Stimulated activated CD8-positive, alpha-beta memory T cell treated with anti-CD3 and anti-CD28 coated beads, Interleukin-15, amount 100 ng/mL, for 48 hours (primary cell): ENCODE results near the gene SPTBN2.
A peak's percentile ranks its signal among the peaks of the same experiment; 100 is the strongest.
"Not testable (repeated sequence)": the region's sequence is repeated elsewhere in the genome, so short reads cannot be mapped to it uniquely, and the experiment has no call there.

Source experiments
- DNase-seq, 2 donors: peaks; one replicate each; pipeline ENCODE4 v3.0.0-alpha.2; 2020; ENCODE audit warnings: low read depth in 2 of 2

Gene SPTBN2

GRCh38 chr11:66684635-66685034 lies 44.4 kb downstream of the SPTBN2 start:
- no peak for DNase-seq

DNA sequence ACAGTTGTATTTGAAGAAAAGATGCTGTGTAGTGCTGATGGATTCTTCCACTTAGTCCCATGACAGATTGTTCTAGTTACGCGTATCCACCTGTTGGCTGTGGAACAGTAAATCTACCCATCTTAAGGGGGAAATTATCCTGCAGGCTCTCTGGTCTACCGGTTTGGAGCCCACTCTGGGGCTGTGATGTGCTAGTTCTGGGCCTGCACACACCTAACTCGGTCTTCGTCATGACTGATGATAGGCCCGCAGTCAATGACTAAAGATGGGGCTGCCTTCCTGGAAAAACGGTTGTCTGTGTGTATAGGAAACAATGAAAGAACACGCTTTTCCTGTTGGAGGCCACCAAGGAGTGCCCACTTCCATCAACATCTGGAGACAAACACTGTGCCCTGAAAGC lies 45.1 kb downstream of the SPTBN2 start:
- DNase-seq: no peak

DNA sequence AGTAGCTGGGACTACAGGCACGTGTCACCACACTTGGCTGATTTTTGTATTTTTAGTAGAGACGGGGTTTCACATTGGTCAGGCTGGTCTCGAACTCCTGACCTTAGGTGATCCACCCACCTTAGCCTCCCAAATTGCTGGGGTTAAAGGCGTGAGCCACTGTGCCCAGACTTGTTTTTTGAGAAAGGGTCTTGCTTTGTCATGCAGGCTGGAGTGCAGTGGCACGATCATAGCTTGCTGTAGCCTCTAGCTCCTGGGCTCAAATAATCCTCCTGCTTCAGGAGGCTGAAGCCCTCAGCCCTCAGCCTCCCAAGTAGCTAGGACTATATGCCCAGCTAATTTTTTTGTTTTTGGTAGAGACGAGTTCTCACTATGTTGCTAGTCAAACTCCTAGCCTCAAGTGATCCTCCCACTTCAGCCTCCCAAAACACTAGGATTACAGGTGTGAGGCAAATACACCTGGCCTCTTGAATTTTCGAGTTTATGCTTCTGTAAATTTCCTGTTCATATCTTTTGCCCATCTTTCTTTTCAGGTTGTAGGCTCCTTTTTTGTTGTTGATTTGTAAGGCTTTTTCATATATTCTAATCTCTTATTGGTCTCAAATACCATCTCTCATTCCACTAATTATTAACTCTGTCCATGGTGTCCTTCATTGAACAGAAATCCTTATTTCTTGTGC lies 47.9 kb downstream of the SPTBN2 start:
- DNase-seq: no peak

GRCh38 chr11:66677599-66678375 lies 51.2 kb downstream of the SPTBN2 start, which contains the start of gene RBM4B:
Gene RBM4B, minus strand, starts transcription at chr11:66677887. Its CDS starts 808 bp downstream, at chr11:66677079.
- peak; percentile 94 to 96 for DNase-seq

GRCh38 chr11:66676931-66677598 lies 52.0 kb downstream of the SPTBN2 start:
- DNase-seq: no peak

- DNase-seq: no peak
Observed at GRCh38 chr11:66676282-66676919, 52.6 kb downstream of the SPTBN2 start.

DNA sequence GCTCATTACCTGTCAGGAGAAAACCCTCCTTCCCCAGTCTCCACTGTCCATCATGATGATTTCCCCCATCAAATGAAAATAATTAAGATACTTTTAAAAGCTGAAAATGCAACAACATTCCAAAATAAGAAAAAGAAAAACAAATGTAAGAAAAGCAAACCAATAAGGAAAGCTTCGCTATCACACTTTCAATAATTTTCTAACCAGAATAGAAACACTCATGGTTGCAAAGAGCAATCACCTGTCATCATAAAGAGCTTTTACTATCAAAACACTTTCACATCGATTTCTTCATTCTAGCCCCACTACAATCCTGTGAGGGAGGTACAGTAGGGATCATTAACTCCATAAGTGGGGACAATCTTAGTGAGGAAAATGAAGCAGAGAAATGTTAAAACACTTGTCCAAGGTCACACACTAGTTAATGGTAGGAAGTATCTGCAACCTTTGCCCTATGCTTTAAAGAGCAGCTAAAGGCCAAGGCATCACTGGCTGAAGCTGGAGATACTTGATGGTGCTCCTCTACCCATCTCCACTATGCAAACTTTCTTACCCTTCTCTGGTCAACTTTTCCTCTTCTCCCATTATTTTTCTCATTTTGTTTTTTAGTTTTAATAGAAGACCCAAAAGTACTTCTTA lies 53.9 kb downstream of the SPTBN2 start:
- DNase-seq: no peak

GRCh38 chr11:66670816-66671215 lies 58.2 kb downstream of the SPTBN2 start:
- no peak for DNase-seq

DNA sequence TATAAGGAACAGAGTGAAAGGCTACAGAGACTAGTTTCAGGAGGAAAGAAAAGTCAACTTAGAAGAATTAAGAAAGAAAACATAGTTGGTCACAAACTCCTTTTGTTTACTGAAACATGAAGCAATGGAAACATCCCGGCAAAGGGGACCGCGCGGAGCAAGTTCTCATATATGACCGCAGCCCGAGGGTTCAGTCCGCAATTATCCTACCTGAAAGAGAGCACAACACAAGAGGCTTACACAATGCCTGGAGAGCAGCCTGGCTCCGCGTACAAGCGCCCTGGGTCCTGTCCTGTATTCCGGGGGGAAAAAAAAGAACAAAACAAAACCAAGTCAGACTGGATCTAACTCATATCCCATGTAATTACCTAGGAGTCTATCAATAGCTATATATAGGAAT lies 63.6 kb downstream of the SPTBN2 start:
- no peak for DNase-seq

DNA sequence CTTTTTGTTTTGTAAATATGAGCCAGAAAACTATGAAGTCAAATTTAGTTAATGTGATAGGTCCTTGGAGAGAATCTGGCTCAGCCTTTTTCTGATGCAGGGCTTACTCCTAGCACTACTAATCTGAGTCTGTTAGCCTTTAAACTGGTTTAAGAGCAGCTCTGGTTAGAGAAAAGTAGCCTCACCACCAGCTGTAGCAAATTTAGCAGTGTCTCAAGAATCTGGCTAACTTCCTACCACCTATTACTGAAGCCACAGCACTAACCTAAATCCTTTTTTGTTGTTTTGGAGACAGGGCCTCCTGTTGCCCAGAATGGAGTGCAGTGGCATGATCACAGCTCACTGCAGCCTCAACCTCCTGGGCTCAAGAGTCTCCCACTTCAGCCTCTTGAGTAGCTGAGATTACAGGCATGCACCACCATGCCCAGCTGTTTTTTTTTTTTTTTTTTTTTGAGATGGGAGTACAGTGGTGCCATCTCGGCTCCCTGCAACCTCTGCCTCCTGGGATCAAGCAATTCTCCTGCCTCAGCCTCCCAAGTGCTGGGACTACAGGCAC lies 65.2 kb downstream of the SPTBN2 start:
- no peak for DNase-seq

DNA sequence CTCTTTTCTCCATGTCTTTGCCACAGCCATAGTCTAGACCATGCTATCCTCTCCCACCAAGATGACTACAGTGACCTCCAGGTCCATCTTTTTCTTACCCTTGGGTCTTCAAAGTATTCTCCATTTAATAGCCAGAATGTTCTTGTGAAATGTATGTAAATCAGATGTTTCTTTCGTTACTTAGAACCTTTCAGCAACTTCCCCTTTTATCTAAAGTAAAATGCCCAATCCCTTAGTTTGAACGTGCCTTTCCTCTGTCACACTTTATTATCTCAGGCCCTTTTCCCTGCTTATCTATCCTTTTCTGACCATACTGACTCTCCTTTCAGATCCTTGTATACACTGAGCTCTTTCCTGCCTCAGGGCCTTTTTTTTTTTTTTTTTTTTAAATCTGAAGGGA lies 69.3 kb downstream of the SPTBN2 start:
- no peak for DNase-seq

GRCh38 chr11:66653123-66653522 lies 75.9 kb downstream of the SPTBN2 start:
- no peak for DNase-seq

DNA sequence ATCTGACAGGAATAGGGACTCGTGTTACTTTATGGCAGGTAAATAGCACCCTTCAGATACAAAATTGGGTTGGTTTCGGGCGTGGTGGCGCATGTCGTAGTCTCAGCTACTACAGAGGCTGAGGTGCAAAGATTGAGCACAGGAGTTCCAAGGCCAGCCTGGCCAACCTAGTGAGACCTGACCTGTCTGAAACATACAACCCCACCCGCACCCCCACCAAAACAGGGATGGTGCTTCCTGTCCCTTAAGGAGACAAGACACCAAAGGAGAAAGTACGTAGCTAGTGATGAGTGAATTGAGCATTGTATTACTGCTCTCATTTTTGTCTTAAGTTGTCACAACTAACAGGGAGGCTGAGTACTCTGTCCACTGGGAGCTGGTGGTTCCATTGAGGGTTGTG lies 76.4 kb downstream of the SPTBN2 start:
- no peak for DNase-seq

GRCh38 chr11:66651016-66651415 lies 78.0 kb downstream of the SPTBN2 start:
- no peak for DNase-seq

GRCh38 chr11:66649903-66650302 lies 79.1 kb downstream of the SPTBN2 start:
- DNase-seq: no peak

DNA sequence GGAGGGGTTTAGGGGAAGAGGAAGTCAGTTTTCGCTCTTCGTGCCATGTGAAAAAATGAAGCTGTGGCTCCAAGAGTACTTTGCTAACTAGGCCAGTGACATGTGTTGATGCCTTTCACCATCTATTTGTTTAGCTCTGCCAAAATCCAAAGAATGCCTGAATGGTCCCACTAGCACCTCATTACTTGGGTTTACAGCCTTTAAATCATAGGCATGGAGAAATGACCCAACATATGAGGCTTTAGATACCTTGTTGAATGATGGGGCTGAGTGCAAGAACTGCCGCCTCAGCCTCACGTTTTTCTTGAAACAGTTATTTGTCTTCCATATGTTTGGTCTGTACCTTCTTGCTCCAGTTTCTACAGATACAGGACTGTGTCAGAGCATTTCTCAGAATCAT lies 82.2 kb downstream of the SPTBN2 start:
- no peak for DNase-seq

DNA sequence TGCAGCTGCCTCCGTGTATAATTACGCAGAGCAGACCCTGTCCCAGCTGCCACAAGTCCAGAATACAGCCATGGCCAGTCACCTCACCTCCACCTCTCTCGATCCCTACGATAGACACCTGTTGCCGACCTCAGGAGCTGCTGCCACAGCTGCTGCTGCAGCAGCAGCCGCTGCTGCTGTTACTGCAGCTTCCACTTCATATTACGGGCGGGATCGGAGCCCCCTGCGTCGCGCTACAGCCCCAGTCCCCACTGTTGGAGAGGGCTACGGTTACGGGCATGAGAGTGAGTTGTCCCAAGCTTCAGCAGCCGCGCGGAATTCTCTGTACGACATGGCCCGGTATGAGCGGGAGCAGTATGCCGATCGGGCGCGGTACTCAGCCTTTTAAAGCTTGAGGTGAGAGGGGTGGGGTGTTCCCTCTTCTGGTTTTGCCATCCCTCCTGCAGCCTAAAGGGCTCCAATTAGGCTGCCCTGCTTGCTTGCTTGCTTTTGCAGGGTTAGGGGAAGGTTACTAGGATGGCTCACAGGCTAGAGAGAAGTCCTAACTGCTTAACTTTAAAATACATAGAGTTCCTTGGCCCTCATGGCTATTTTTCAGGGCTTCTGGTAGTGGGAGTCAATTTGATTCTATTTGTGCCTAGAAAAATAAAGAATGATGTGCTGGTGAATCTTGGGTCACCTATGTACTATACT lies 85.1 kb downstream of the SPTBN2 start:
- no peak for DNase-seq

- no peak for DNase-seq
Observed at GRCh38 chr11:66641834-66642233, 87.2 kb downstream of the SPTBN2 start.

GRCh38 chr11:66639814-66640340 lies 89.1 kb downstream of the SPTBN2 start:
- not testable (repeated sequence) for DNase-seq

GRCh38 chr11:66639066-66639813 lies 89.8 kb downstream of the SPTBN2 start:
- no peak for DNase-seq
